Astrocyte of the hippocampus (primary cell): ENCODE data around the gene SND1.
A peak's percentile ranks its signal among the peaks of the same experiment; 100 is the strongest.

Source experiments
- DNase-seq: peaks from one replicate; pipeline ENCODE4 v3.0.0; 2011; ENCODE audit warnings: low read depth, low spot score

SND1 gene

GRCh38 chr7:127932076-127932475 lies 280.1 kb downstream of the SND1 start:
- no peak for DNase-seq

- DNase-seq = peak; percentile 61
These were observed 280.5 kb downstream of the SND1 start for GRCh38 chr7:127932496-127932895.

- DNase-seq = peak; percentile 38
These were observed 281.2 kb downstream of the SND1 start for GRCh38 chr7:127933146-127933545.

GRCh38 chr7:127934711-127935110 lies 282.7 kb downstream of the SND1 start:
- no peak for DNase-seq

GRCh38 chr7:127935847-127936376 lies 283.9 kb downstream of the SND1 start:
- no peak for DNase-seq

- no peak for DNase-seq
These were observed 285.2 kb downstream of the SND1 start for GRCh38 chr7:127937066-127937680.

- DNase-seq = peak; percentile 81
These were observed 286.6 kb downstream of the SND1 start for GRCh38 chr7:127938588-127938987.

GRCh38 chr7:127940381-127941160 lies 288.6 kb downstream of the SND1 start:
- peak; percentile 45 for DNase-seq

- no peak for DNase-seq
These were observed 289.6 kb downstream of the SND1 start for GRCh38 chr7:127941476-127942210.

- DNase-seq = peak; percentile 81
These were observed 291.8 kb downstream of the SND1 start for GRCh38 chr7:127943541-127944521.

- DNase-seq = no peak
These were observed 294.1 kb downstream of the SND1 start for GRCh38 chr7:127946111-127946510.

- no peak for DNase-seq
These were observed 294.9 kb downstream of the SND1 start for GRCh38 chr7:127946847-127947246.

- DNase-seq = no peak
These were observed 296.3 kb downstream of the SND1 start for GRCh38 chr7:127948312-127948711.

GRCh38 chr7:127948930-127949329 lies 296.9 kb downstream of the SND1 start:
- no peak for DNase-seq

GRCh38 chr7:127949769-127950222 lies 297.8 kb downstream of the SND1 start:
- DNase-seq = no peak

GRCh38 chr7:127950233-127950935 lies 298.4 kb downstream of the SND1 start:
- DNase-seq = no peak

- peak; percentile 46 for DNase-seq
These were observed 301.7 kb downstream of the SND1 start for GRCh38 chr7:127953423-127954356.

- no peak for DNase-seq
These were observed 302.4 kb downstream of the SND1 start for GRCh38 chr7:127954357-127954748.

GRCh38 chr7:127955051-127955531 lies 303.1 kb downstream of the SND1 start:
- DNase-seq = no peak
